ENCODE data around the gene TMEM17.

Gene TMEM17

DNA sequence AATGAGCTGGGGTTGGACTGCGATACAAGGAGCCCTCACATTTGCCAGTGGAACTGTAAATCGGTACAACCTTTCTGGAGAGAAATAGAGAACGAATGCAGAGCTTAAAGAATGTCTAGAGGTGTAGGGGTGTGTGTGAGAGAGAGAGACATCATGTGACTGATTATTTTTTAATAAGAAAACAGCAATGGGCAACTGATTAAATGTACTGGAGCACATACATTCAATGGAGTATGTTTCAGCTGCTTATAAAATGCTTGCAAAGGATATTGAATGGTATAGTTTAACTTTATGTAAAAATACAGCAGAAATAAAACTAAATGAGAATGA, 391 bp upstream of the TMEM17 start:
- no peak for DNase-seq

- no peak for DNase-seq
Observed at GRCh38 chr2:62505109-62505749, 766 bp downstream of the TMEM17 start.

- no peak for DNase-seq
Observed at GRCh38 chr2:62504657-62505056, 1.3 kb downstream of the TMEM17 start.

DNA sequence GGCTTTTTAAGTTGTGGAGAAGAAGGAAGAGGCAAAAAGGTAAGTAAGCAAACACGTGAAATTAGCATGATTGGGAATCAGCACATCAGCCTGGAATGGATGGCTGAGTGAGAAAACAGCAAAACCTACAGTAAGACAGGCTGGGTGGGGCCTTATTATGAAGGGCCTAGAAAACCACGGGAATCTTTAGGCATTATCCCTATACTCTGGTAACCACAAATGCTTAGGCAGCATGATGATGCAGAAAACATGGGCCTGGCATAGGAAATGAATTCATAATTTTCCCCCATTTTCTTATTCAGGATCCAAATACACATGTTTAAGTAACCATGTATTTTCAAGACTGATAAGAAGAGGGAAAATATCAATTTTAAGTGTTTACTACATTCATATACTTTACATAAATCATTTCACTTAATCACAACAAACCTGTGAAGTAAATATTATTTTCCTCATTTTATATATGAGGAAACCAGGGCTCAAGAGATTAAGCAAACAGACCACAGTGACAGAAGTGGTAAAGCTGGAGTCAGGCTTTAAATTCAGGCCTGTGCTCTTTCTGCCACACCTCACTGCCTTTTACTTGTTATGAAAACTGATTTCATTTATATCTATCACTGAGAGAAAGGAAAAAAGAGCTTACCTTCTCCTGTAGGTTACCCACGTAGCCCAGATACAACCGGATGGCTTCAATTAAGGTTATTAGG, 4.0 kb downstream of the TMEM17 start:
- no peak for DNase-seq

- DNase-seq: no peak
Observed at GRCh38 chr2:62501069-62501468, 4.9 kb downstream of the TMEM17 start.

- no peak for DNase-seq
Observed at GRCh38 chr2:62499430-62500060, 6.5 kb downstream of the TMEM17 start.

- no peak for DNase-seq
Observed at GRCh38 chr2:62498739-62499138, 7.3 kb downstream of the TMEM17 start.

GRCh38 chr2:62495761-62496160, 10.2 kb downstream of the TMEM17 start:
- DNase-seq: no peak

- DNase-seq: no peak
Observed at GRCh38 chr2:62492048-62492447, 13.9 kb downstream of the TMEM17 start.

DNA sequence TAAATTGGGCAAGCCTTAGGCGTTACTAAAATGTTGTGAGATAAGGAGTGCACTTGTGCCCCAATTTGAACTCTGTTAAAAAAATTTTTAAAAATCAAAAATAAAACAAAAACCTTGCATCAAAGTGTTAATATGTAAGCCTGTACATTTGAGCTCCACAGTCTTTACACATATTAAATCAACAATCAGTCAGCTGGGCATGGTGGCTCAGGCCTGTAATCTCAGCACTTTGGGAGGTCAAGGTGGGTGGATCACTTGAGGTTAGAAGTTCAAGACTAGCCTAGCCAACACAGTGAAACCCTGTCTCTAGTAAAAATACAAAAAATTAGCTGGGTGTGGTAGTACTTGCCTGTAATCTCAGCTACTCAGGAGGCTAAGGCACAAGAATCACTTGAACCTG, 16.3 kb downstream of the TMEM17 start:
- DNase-seq: no peak

DNA sequence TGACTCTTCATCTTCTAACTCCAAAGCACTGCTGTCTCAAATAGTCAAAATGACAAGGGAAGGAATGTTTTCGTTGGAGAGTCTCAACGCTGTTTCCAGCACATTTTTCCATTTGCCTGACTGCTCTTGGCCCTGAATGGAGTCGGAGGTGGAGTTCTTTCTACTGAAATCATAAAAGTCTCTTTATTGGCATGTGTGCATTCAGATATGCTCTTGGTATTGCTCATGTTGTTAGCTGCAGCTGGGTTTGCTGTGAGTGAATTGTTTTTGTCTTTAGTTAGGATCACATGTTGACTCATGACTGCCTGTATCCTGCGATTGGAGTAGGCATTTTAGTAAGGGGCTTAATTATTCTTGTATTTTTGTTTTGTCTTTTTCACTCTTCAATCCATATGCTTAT, 16.8 kb downstream of the TMEM17 start:
- no peak for DNase-seq

DNA sequence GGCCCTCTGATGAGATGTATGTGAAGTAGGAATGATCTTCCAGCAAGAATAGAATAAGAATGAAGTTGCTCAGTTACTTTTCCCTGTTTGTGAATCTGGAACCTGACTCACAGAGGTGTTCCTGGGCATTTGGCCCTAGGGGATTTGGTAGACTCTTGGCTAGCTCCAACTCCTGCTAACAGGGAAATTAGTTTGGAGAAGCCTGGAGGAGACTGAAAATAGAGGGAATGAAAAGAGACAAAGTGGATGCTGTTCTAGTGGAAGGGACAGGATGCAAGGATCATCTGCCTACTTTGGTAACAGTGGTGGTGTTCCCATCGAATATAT, 19.6 kb downstream of the TMEM17 start:
- DNase-seq: no peak

GRCh38 chr2:62485761-62486438, 20.1 kb downstream of the TMEM17 start:
- DNase-seq: no peak

GRCh38 chr2:62482558-62483352, 23.2 kb downstream of the TMEM17 start:
- DNase-seq: no peak

GRCh38 chr2:62479917-62480316, 26.1 kb downstream of the TMEM17 start:
- no peak for DNase-seq

- DNase-seq: no peak
Observed at GRCh38 chr2:62478093-62478580, 27.9 kb downstream of the TMEM17 start.

GRCh38 chr2:62477573-62477972, 28.4 kb downstream of the TMEM17 start:
- DNase-seq: no peak

GRCh38 chr2:62475172-62476011, 30.6 kb downstream of the TMEM17 start:
- no peak for DNase-seq

GRCh38 chr2:62474176-62474575, 31.8 kb downstream of the TMEM17 start:
- DNase-seq: no peak

GRCh38 chr2:62473246-62473827, 32.7 kb downstream of the TMEM17 start:
- no peak for DNase-seq

DNA sequence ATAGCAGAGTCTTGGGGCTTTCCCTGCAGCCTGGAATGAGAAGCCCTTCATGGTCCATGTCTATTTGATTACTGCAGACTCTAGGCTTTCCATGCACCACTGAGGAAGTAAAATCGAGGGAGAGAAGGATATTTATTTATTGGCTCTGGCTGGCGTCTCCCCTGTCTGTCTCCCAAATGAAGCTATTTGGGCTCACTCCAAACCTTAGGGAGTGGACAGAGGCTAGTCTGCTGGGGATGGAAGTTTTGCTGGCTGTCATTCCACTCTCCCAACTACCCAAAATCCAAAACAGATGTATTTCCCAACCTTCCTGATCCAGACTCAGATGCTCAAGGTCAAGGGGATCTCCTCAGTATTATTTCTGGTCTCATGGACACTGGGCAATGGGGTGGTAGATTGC, 33.7 kb downstream of the TMEM17 start:
- no peak for DNase-seq

- no peak for DNase-seq
Observed at GRCh38 chr2:62471816-62472215, 34.2 kb downstream of the TMEM17 start.
